ENCODE data around the gene OPA3. TPM values are rescaled to one million over a fixed set of nuclear protein-coding genes. Genes with fewer than 3 reads are reported as not detected.

OPA3 gene
- total and polyA plus RNA-seq, 2 donors (not counting 1 experiment from before 2014, with no cell fraction given), result 7.3 to 11.2 TPM

GRCh38 chr19:45528744-45529419, 55.7 kb downstream of the OPA3 start:
- H3K4me2 ChIP-seq (replicated peaks; ENCODE audit: low read depth, low read length, poor library complexity, severe bottlenecking), result peak overlapping the region; percentile 71
- Mint-ChIP-seq H3K4me3 (peak overlapping the region; percentile 64), H3K27me3 (no peaks in the 10 kb centered on the region), H3K27ac (peak overlapping the region; percentile 53), H3K4me1 (peaks cover 21% of the 10 kb centered on the region), H3K9me3 (ENCODE audit: insufficient read depth) (no peaks in the 10 kb centered on the region)
- ChIA-PET CTCF (interaction anchor here (0.9 to 4.2 kb wide), 4 partner anchors 29 to 164 kb away, joined by 3 to 16 read pairs (median 5); partner anchors contain the start of gene QPCTL), POLR2A (no interaction called here)
- intact Hi-C loops (cut with micrococcal nuclease), result no loop called here
- H3K4me1 ChIP-seq (ENCODE audit: control insufficient read depth in 2 of 2, insufficient read depth in 2 of 2, low read length in 2 of 2), result peaks cover 9 to 19% of the 10 kb centered on the region in 2 donors
- H3K27ac ChIP-seq (ENCODE audit: low read length in 2 of 2), result no peak overlapping the region
- ATAC-seq (ENCODE audit: low read depth) (peak; percentile 45), DNase-seq (peak; percentile 35)
- peaks cover 0 to 5% (median 0%) of the 10 kb centered on the region in 3 donors for H3K9me3 ChIP-seq (ENCODE audit: control extremely low read depth in 1 of 3, control insufficient read depth in 2 of 3, insufficient read depth in 1 of 3, low read length in 2 of 3)
- TF ChIP-seq EZH2 (IDR thresholded peaks at IDR 0.05; ENCODE audit: borderline replicate concordance, insufficient read depth, low read depth, low read length, poor library complexity, severe bottlenecking) (no peak), CTCF (IDR thresholded peaks at IDR 0.05) (no peak)
- peaks cover 16% of the 10 kb centered on the region for H4K20me1 ChIP-seq (ENCODE audit: control insufficient read depth, insufficient read depth, low read length, poor library complexity, severe bottlenecking)
- peaks cover 0 to 35% of the 10 kb centered on the region in 2 experiments for H3K36me3 ChIP-seq (replicated peaks in 1 of 2; ENCODE audit: control extremely low read depth in 1 of 2, control insufficient read depth in 1 of 2, extremely low read depth in 1 of 2, insufficient read depth in 2 of 2, low read length in 1 of 2)
- peak overlapping the region; percentile 45 for H2AFZ ChIP-seq (ENCODE audit: insufficient read depth, low read depth, low read length, poor library complexity, severe bottlenecking)
- H3K79me2 ChIP-seq (ENCODE audit: control insufficient read depth, insufficient read depth, low read length), result peaks cover 3% of the 10 kb centered on the region
- 21% methylated on average over 49 of the region's 49 CpGs for WGBS (ENCODE audit: insufficient coverage)
- H3K27me3 ChIP-seq (replicated peaks in 1 of 4; ENCODE audit: control extremely low read depth in 1 of 4, control insufficient read depth in 3 of 4, insufficient read depth in 4 of 4, low read length in 3 of 4), result peaks cover 0 to 3% (median 0%) of the 10 kb centered on the region in 4 experiments
- H3K9ac ChIP-seq (ENCODE audit: low read length), result no peak overlapping the region
- peak overlapping the region in 2 of 5 experiments; percentile 12 to 29 for H3K4me3 ChIP-seq (ENCODE audit: control extremely low read depth in 1 of 5, extremely low read depth in 1 of 5, insufficient read depth in 1 of 5, low read depth in 2 of 5, low read length in 4 of 5)

GRCh38 chr19:45528149-45528743, 56.4 kb downstream of the OPA3 start:
- H3K27me3 ChIP-seq (replicated peaks in 1 of 4; ENCODE audit: control extremely low read depth in 1 of 4, control insufficient read depth in 3 of 4, insufficient read depth in 4 of 4, low read length in 3 of 4), result peaks cover 0 to 3% (median 0%) of the 10 kb centered on the region in 4 experiments
- H4K20me1 ChIP-seq (ENCODE audit: control insufficient read depth, insufficient read depth, low read length, poor library complexity, severe bottlenecking), result peaks cover 22% of the 10 kb centered on the region
- H3K79me2 ChIP-seq (ENCODE audit: control insufficient read depth, insufficient read depth, low read length), result peaks cover 3% of the 10 kb centered on the region
- DNase-seq (no peak), ATAC-seq (ENCODE audit: low read depth) (no peak)
- H3K4me2 ChIP-seq (replicated peaks; ENCODE audit: low read depth, low read length, poor library complexity, severe bottlenecking), result no peak overlapping the region
- TF ChIP-seq CTCF (IDR thresholded peaks at IDR 0.05), result no peak
- TF ChIP-seq EZH2 (IDR thresholded peaks at IDR 0.05; ENCODE audit: borderline replicate concordance, insufficient read depth, low read depth, low read length, poor library complexity, severe bottlenecking), result no peak
- no peaks in the 10 kb centered on the region for H3K9me3 Mint-ChIP-seq (ENCODE audit: insufficient read depth)
- peak overlapping the region; percentile 33 for H3K4me3 Mint-ChIP-seq
- no peaks in the 10 kb centered on the region for H3K27me3 Mint-ChIP-seq
- H3K4me1 Mint-ChIP-seq, result peaks cover 27% of the 10 kb centered on the region
- intact Hi-C loops (cut with micrococcal nuclease), result no loop called here
- CTCF ChIA-PET, result interaction anchor here (1.2 to 4.2 kb wide), 3 partner anchors 30 to 164 kb away, joined by 3 to 16 read pairs (median 7); partner anchors contain the start of gene QPCTL
- peaks cover 0 to 37% of the 10 kb centered on the region in 2 experiments for H3K36me3 ChIP-seq (replicated peaks in 1 of 2; ENCODE audit: control extremely low read depth in 1 of 2, control insufficient read depth in 1 of 2, extremely low read depth in 1 of 2, insufficient read depth in 2 of 2, low read length in 1 of 2)
- peaks cover 0 to 5% (median 0%) of the 10 kb centered on the region in 3 donors for H3K9me3 ChIP-seq (ENCODE audit: control extremely low read depth in 1 of 3, control insufficient read depth in 2 of 3, insufficient read depth in 1 of 3, low read length in 2 of 3)
- H3K4me3 ChIP-seq (ENCODE audit: control extremely low read depth in 1 of 5, extremely low read depth in 1 of 5, insufficient read depth in 1 of 5, low read depth in 2 of 5, low read length in 4 of 5), result no peak overlapping the region
- no peak overlapping the region for H2AFZ ChIP-seq (ENCODE audit: insufficient read depth, low read depth, low read length, poor library complexity, severe bottlenecking)
- WGBS (ENCODE audit: insufficient coverage), result 85% methylated on average over 11 of the region's 17 CpGs
- H3K4me1 ChIP-seq (ENCODE audit: control insufficient read depth in 2 of 2, insufficient read depth in 2 of 2, low read length in 2 of 2), result peaks cover 15 to 25% of the 10 kb centered on the region in 2 donors
- H3K27ac ChIP-seq (ENCODE audit: low read length in 2 of 2), result no peak overlapping the region
- H3K9ac ChIP-seq (ENCODE audit: low read length), result no peak overlapping the region
- peak overlapping the region; percentile 22 for H3K27ac Mint-ChIP-seq
- POLR2A ChIA-PET, result no interaction called here

Data from B cell (primary cell).